ENCODE data around the gene CERKL.

DNA sequence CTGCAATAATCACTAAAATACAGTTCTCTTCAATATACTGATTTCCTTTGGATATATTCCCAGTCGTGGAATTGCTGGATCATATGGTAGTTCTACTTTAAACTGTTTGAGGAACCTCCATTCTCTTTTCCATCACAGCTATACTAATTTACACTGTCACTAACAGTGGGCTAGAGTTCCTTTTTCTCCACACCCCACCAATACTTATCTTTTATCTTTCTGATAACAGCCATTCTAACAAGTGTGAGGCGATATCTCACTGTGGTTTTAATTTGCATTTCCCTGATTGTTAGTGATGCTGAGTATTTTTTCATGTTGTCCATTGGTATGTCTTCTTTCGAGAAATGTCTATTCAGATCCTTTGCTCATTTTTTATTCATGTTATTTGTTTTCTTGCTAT is 68.4 kb downstream of the CERKL start:
- TF ChIP-seq CTCF (IDR thresholded peaks at IDR 0.05; ENCODE audit: poor library complexity) (no peak), EZH2 (IDR thresholded peaks at IDR 0.05; ENCODE audit: borderline replicate concordance) (no peak)
